Measurements from ENCODE around the gene KCNAB1. TPM values are rescaled to one million over a fixed set of nuclear protein-coding genes. Genes with fewer than 3 reads are reported as not detected.

The KCNAB1 gene
- total RNA-seq, 1 donor from 2014 or later = not detected

- POLR2A ChIA-PET = no interaction called here
- CTCF ChIA-PET = interaction anchor here (1.9 kb wide), 1 partner anchor 17 kb away, joined by 6 read pairs; no protein-coding TSS in a partner anchor
- H3K27ac Mint-ChIP-seq = no peak overlapping the region
- no peak overlapping the region for H3K4me3 Mint-ChIP-seq
- no peak for TF ChIP-seq CTCF (IDR thresholded peaks at IDR 0.05)
- no peaks in the 10 kb centered on the region for H3K4me1 Mint-ChIP-seq
- peaks cover 2% of the 10 kb centered on the region for H3K9me3 Mint-ChIP-seq
- intact Hi-C loops (cut with micrococcal nuclease) = no loop called here
- no peak for ATAC-seq (ENCODE audit: low read depth)
- peaks cover 10% of the 10 kb centered on the region for H3K27me3 Mint-ChIP-seq
- H3K36me3 Mint-ChIP-seq (ENCODE audit: low read depth) = no peaks in the 10 kb centered on the region
- no peak for DNase-seq
Measured at GRCh38 chr3:156492801-156493261, 372.5 kb downstream of the KCNAB1 start.

- ATAC-seq (ENCODE audit: low read depth) (no peak), DNase-seq (no peak)
- peaks cover 10% of the 10 kb centered on the region for H3K27me3 Mint-ChIP-seq
- POLR2A ChIA-PET = no interaction called here
- peaks cover 7% of the 10 kb centered on the region for H3K9me3 Mint-ChIP-seq
- H3K36me3 Mint-ChIP-seq (ENCODE audit: low read depth) = no peaks in the 10 kb centered on the region
- CTCF ChIA-PET = no interaction called here
- intact Hi-C loops (cut with micrococcal nuclease) = no loop called here
- H3K27ac Mint-ChIP-seq = no peak overlapping the region
- H3K4me3 Mint-ChIP-seq = no peak overlapping the region
- no peak for TF ChIP-seq CTCF (IDR thresholded peaks at IDR 0.05)
- H3K4me1 Mint-ChIP-seq = no peaks in the 10 kb centered on the region
Measured at GRCh38 chr3:156493887-156494286, 373.5 kb downstream of the KCNAB1 start.

- TF ChIP-seq CTCF (IDR thresholded peaks at IDR 0.05) = no peak
- H3K4me1 Mint-ChIP-seq = no peaks in the 10 kb centered on the region
- ChIA-PET POLR2A (no interaction called here), CTCF (no interaction called here)
- no peak overlapping the region for H3K4me3 Mint-ChIP-seq
- H3K27ac Mint-ChIP-seq = no peak overlapping the region
- no peaks in the 10 kb centered on the region for H3K36me3 Mint-ChIP-seq (ENCODE audit: low read depth)
- no peak for ATAC-seq (ENCODE audit: low read depth)
- DNase-seq = no peak
- H3K9me3 Mint-ChIP-seq = peaks cover 7% of the 10 kb centered on the region
- peaks cover 10% of the 10 kb centered on the region for H3K27me3 Mint-ChIP-seq
- intact Hi-C loops (cut with micrococcal nuclease) = no loop called here
Measured at GRCh38 chr3:156495816-156496215, 375.4 kb downstream of the KCNAB1 start.

- H3K36me3 Mint-ChIP-seq (ENCODE audit: low read depth) = no peaks in the 10 kb centered on the region
- POLR2A ChIA-PET = interaction anchor here (0.5 kb wide), 1 partner anchor 605 kb away, joined by 4 read pairs; no protein-coding TSS in a partner anchor
- no peaks in the 10 kb centered on the region for H3K4me1 Mint-ChIP-seq
- intact Hi-C loops (cut with micrococcal nuclease) = no loop called here
- H3K27ac Mint-ChIP-seq = no peak overlapping the region
- no peak for TF ChIP-seq CTCF (IDR thresholded peaks at IDR 0.05)
- ATAC-seq (ENCODE audit: low read depth) (no peak), DNase-seq (no peak)
- CTCF ChIA-PET = no interaction called here
- H3K4me3 Mint-ChIP-seq = no peak overlapping the region
- H3K9me3 Mint-ChIP-seq = peaks cover 7% of the 10 kb centered on the region
- peaks cover 10% of the 10 kb centered on the region for H3K27me3 Mint-ChIP-seq
Measured at GRCh38 chr3:156497326-156497725, 376.9 kb downstream of the KCNAB1 start.

- ATAC-seq (ENCODE audit: low read depth) (no peak), DNase-seq (no peak)
- intact Hi-C loops (cut with micrococcal nuclease) = no loop called here
- ChIA-PET POLR2A (no interaction called here), CTCF (no interaction called here)
- Mint-ChIP-seq H3K4me1 (no peaks in the 10 kb centered on the region), H3K27me3 (peaks cover 7% of the 10 kb centered on the region), H3K4me3 (no peak overlapping the region), H3K27ac (no peak overlapping the region), H3K9me3 (peaks cover 7% of the 10 kb centered on the region), H3K36me3 (ENCODE audit: low read depth) (no peaks in the 10 kb centered on the region)
- no peak for TF ChIP-seq CTCF (IDR thresholded peaks at IDR 0.05)
Measured at GRCh38 chr3:156498307-156498706, 377.9 kb downstream of the KCNAB1 start.

Measured in activated B cell treated with CpG ODN at 0.5 μM for 24 hours (primary cell).